NCI-H774 (cell line): ENCODE results near the gene GNB4.

Experiments
- DNase-seq: peaks from one replicate; lab custom pipeline; 2025; lab: John Stamatoyannopoulos, UW

GNB4 gene

DNA sequence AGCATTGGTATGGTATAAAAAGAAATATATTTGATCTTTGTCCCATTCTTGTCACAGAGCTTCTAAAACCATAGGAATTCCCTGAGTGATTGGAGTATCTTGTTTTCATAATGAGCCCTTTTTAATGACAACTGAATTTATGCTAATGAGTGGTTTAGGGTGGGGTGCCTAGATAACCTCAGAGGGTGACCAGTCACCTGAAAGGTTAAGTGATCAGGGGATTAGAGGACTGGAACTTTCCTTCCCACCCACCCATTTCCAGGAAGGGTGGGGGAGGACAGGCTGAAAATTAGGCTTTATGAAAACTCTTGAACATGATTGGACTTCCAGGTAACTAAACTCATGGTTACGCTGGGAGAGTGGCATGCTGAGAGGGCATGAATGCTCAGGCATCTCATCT is 95.3 kb downstream of the GNB4 start:
- DNase-seq: no peak

DNA sequence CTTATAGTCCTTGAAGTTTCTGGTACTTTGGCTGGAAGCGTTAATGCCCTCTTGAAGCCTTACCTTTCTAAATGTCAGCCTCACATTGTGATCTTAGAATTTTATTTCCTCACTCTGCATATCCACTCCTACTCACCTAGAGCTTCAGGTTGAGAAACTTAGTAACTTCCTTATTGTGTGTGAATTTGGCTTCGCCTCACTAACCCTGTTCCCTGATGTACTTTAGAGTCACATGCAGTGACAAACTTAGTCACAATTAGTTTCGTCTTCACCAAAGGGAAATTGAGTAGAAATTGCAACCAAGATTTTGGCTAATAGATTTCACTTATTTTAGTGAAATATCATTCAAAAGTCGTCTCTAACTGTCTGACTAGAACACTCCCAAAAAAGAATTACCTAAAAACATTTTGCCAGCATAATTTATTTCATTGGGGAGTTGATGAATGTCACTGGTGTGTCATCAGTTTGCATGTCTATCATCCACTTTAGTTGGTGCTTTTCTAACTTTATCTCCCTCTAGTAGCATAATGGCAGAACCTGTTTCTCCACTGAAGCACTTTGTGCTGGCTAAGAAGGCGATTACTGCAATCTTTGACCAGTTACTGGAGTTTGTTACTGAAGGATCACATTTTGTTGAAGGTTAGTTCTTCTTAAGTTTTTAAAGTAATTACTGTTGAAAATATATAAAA is 102.8 kb downstream of the GNB4 start:
- no peak for DNase-seq

DNA sequence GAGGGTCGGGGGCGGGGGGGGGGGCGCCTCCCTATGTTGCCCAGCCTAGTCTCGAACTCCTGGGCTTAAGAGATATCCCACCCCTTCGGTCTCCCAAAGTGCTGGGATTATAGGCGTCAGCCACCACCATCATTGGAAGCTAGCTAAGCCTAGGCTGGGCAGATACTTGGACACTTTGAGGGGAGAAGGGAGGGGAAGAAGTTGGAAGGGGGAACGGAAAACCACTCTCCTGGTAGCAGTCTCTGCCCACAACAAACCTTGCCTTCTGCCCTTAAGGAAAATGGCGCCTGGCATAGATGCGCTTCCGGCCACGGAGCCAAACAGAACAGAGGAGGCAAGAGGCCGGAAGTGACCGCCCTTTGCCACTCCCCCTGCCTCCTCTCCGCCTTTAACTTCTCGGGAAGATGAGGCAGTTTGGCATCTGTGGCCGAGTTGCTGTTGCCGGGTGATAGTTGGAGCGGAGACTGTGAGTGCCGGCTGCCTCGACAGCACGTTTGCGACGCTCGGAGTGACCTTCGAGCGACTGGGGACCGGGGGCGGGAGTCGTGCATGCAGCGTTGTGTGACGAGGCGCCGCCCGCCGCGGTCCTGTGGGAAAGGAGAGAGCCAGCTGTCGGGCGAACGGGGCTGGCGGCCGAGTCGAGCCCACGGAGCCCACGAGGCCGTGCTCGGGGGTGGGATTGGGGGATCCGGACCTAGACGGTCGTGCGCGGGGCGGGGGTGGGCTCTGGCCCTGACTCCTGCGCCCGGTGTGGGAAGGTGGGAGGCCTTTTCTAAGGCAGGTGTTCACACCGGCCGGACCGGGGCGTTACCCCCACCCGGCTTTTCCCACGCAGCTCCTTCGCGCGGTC is 103.7 kb downstream of the GNB4 start, which contains the start of gene MFN1:
MFN1 (plus strand) TSS at position 365 of the 850 bp plus-strand sequence. CDS start 1,143 bp downstream, outside the sequence.
- peak; percentile 98 for DNase-seq
